Endodermal cell (in vitro differentiated cells): ENCODE measurements around the gene MBD3L1. TPM values are rescaled to one million over a fixed set of nuclear protein-coding genes. Genes with fewer than 3 reads are reported as not detected.

Experiments
- DNase-seq: peaks from one replicate; pipeline ENCODE4 v3.0.0-alpha.2; 2017
- H3K27ac ChIP-seq: 2 replicates; pipeline ENCODE4 v1.5.1; 2013; ENCODE audit warnings: mild to moderate bottlenecking, low read depth, low read length, moderate library complexity
- H3K27me3 ChIP-seq: 2 replicates; pipeline ENCODE4 v1.6.1; 2013; ENCODE audit warnings: mild to moderate bottlenecking, low read length, moderate library complexity; ENCODE audit not compliant: insufficient read depth, control insufficient read depth, poor library complexity, severe bottlenecking
- H3K36me3 ChIP-seq: 2 replicates; pipeline ENCODE4 v1.7.0; 2013; ENCODE audit warnings: mild to moderate bottlenecking, low read length, moderate library complexity; ENCODE audit not compliant: control insufficient read depth, insufficient read depth
- H3K4me1 ChIP-seq: one replicate; pipeline ENCODE4 v1.7.0; 2013; ENCODE audit warnings: low read length; ENCODE audit not compliant: control insufficient read depth, insufficient read depth
- H3K4me3 ChIP-seq: 2 replicates; pipeline ENCODE4 v1.5.1; 2013; ENCODE audit warnings: mild to moderate bottlenecking, low read length, moderate library complexity
- H3K9ac ChIP-seq: 2 replicates; pipeline ENCODE4 v1.6.1; 2013; ENCODE audit warnings: mild to moderate bottlenecking, low read length, moderate library complexity; ENCODE audit not compliant: poor library complexity, severe bottlenecking; ENCODE audit errors: extremely low read depth
- H3K9me3 ChIP-seq: 2 replicates; pipeline ENCODE4 v1.6.1; 2013; ENCODE audit warnings: mild to moderate bottlenecking, low read length, moderate library complexity; ENCODE audit not compliant: control insufficient read depth
- H3K27ac Mint-ChIP-seq: 2 replicates; pipeline ENCODE4 v1.8.0; 2020; ENCODE audit warnings: mixed read lengths
- H3K27me3 Mint-ChIP-seq: 2 replicates; pipeline ENCODE4 v1.8.0; 2021; ENCODE audit warnings: mild to moderate bottlenecking, mixed read lengths; ENCODE audit not compliant: insufficient read depth
- H3K36me3 Mint-ChIP-seq: 2 replicates; pipeline ENCODE4 v1.8.0; 2020; ENCODE audit warnings: low read depth, mixed read lengths
- H3K4me1 Mint-ChIP-seq: 2 replicates; pipeline ENCODE4 v1.8.0; 2020; ENCODE audit warnings: mixed read lengths
- H3K4me3 Mint-ChIP-seq: 2 replicates; pipeline ENCODE4 v1.8.0; 2020; ENCODE audit warnings: mild to moderate bottlenecking, moderate library complexity, mixed read lengths
- H3K9me3 Mint-ChIP-seq: 2 replicates; pipeline ENCODE4 v1.8.0; 2020; ENCODE audit warnings: mild to moderate bottlenecking, mixed read lengths
- WGBS, 2 experiments: methylation state at CpG; one replicate each; pipeline versions ENCODE4 v1.1.5 to v1.1.7; 2013; ENCODE audit warnings: missing lambda C conversion rate in 2 of 2, mixed read lengths in 1 of 2; ENCODE audit not compliant: insufficient coverage in 1 of 2, insufficient read length in 1 of 2; 5-methylcytosine and 5-hydroxymethylcytosine counted together
- total RNA-seq, 2 donors: library from RNA; stranded (reverse); fragmentation: NEBNext Ultra II Directional in 1 of 2; extraction: Animal tissue kit (Norgen Biotek cat#: 25700) in 1 of 2; gene quantifications; 2 replicates in 1 of 2; 3 replicates in 1 of 2; pipeline ENCODE4 v1.2.1, GENCODE V29; 2021
- TF ChIP-seq, protein P1 (sequence below): fragments of 200-600 bp; sonication (generic); conservative IDR thresholded peaks from 2 replicates; pipeline ENCODE4 v1.5.0; 2021; ENCODE audit warnings: antibody characterized with exemption, mild to moderate bottlenecking

Gene MBD3L1
- total RNA-seq, 2 donors from 2014 or later: not detected

DNA sequence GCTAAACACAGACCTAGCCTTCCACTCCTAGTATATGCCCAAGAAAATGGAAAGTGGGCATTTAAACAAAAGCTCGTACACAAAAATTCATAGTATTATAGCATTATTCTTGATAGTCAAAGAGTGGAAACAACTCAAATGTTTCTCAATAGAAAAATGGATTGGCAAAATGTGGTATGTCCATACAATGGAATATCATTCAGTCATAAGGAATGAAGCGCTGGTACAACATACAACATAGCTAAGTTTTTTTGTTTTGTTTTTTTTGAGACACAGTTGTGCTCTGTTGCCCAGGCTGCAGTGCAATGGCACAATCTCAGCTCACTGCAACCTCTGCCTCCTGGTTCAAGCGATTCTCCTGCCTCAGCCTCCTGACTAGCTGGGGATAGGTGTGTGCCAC, 11.9 kb upstream of the MBD3L1 start:
- WGBS, 2 experiments: 76 to 91% methylated on average over 1 to 2 of the region's 3 CpGs
- TF ChIP-seq, protein P1, sequence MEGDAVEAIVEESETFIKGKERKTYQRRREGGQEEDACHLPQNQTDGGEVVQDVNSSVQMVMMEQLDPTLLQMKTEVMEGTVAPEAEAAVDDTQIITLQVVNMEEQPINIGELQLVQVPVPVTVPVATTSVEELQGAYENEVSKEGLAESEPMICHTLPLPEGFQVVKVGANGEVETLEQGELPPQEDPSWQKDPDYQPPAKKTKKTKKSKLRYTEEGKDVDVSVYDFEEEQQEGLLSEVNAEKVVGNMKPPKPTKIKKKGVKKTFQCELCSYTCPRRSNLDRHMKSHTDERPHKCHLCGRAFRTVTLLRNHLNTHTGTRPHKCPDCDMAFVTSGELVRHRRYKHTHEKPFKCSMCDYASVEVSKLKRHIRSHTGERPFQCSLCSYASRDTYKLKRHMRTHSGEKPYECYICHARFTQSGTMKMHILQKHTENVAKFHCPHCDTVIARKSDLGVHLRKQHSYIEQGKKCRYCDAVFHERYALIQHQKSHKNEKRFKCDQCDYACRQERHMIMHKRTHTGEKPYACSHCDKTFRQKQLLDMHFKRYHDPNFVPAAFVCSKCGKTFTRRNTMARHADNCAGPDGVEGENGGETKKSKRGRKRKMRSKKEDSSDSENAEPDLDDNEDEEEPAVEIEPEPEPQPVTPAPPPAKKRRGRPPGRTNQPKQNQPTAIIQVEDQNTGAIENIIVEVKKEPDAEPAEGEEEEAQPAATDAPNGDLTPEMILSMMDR: no peak
- Histone ChIP-seq H3K36me3 (peaks cover 60% of the 10 kb centered on the region), H3K4me3 (no peak overlapping the region), H3K27ac (no peak overlapping the region), H3K27me3 (no peaks in the 10 kb centered on the region), H3K9me3 (peaks cover 87% of the 10 kb centered on the region), H3K9ac (no peak overlapping the region), H3K4me1 (no peaks in the 10 kb centered on the region)
- H3K4me1 Mint-ChIP-seq: no peaks in the 10 kb centered on the region
- no peaks in the 10 kb centered on the region for H3K27me3 Mint-ChIP-seq
- no peak overlapping the region for H3K27ac Mint-ChIP-seq
- DNase-seq: no peak
- H3K4me3 Mint-ChIP-seq: no peak overlapping the region
- peaks cover 97% of the 10 kb centered on the region for H3K36me3 Mint-ChIP-seq
- peaks cover 95% of the 10 kb centered on the region for H3K9me3 Mint-ChIP-seq

DNA sequence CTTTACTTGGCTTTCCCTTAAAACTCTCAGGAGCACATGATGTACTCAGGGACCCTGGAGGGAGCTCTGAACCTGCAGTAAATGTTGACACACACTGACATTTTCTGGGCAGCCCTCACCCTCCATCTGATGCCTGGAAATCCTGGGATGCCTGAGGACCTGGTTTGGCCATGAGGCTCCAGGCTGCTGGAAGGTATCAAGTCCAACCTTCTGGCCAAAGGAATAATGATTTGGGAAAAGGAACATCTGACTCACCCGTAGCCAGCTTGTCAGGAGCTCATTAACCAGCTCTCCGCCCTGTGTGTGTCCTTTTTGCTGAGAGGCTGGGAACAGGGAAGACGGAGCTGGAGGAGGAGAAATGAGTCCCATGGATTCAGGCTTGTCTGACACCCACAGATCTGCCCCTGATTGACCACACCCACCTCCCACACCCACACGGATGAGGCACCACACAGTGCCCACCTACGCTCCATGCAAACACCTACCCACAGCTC, 10.4 kb upstream of the MBD3L1 start:
- peaks cover 97% of the 10 kb centered on the region for H3K36me3 Mint-ChIP-seq
- no peak overlapping the region for H3K9ac ChIP-seq
- peaks cover 94% of the 10 kb centered on the region for H3K9me3 Mint-ChIP-seq

DNA sequence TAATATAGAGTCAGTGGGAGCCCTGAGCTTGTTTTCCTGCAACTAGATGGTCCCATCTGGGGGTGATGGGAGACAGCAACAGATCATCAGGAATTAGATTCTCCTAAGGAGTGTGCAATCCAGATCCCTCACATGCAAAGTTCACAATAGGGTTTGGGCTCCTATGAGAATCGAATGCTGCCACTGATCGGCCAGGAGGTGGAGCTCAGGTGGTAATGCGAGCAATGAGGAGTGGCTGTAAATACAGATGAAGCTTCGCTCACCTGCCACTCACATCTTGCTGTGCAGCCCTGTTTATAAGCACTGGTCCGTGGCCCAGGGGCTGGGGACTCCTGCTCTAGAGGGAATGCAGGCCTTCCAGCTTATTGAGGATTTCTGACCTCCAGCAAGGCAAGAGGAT, 5.8 kb upstream of the MBD3L1 start:
- Mint-ChIP-seq H3K36me3 (peaks cover 79% of the 10 kb centered on the region), H3K9me3 (peaks cover 91% of the 10 kb centered on the region), H3K4me1 (no peaks in the 10 kb centered on the region), H3K27me3 (no peaks in the 10 kb centered on the region), H3K4me3 (no peak overlapping the region), H3K27ac (no peak overlapping the region)
- TF ChIP-seq, protein P1: no peak
- Histone ChIP-seq H3K27ac (no peak overlapping the region), H3K9me3 (peaks cover 61% of the 10 kb centered on the region), H3K4me1 (no peaks in the 10 kb centered on the region), H3K36me3 (peaks cover 15% of the 10 kb centered on the region), H3K9ac (no peak overlapping the region), H3K4me3 (peak overlapping the region; percentile 47), H3K27me3 (no peaks in the 10 kb centered on the region)
- 83 to 88% methylated on average over 2 to 5 of the region's 5 CpGs for WGBS, 2 experiments
- DNase-seq: no peak

More for the DNA sequence above, 10.4 kb upstream of the MBD3L1 start:
- Mint-ChIP-seq H3K27me3 (no peaks in the 10 kb centered on the region), H3K27ac (no peak overlapping the region), H3K4me3 (no peak overlapping the region), H3K4me1 (no peaks in the 10 kb centered on the region)
- TF ChIP-seq, protein P1: no peak
- Histone ChIP-seq H3K4me3 (no peak overlapping the region), H3K9me3 (peaks cover 85% of the 10 kb centered on the region), H3K4me1 (no peaks in the 10 kb centered on the region), H3K36me3 (peaks cover 50% of the 10 kb centered on the region), H3K27ac (no peak overlapping the region), H3K27me3 (no peaks in the 10 kb centered on the region)
- DNase-seq: no peak
- 82% methylated on average over 5 of the region's 5 CpGs; no CpG with 5 or more reads in 1 of the 2 experiments for WGBS, 2 experiments
